K562 (cell line): ENCODE measurements around the gene PLK4. TPM values are rescaled to one million over a fixed set of nuclear protein-coding genes. Genes with fewer than 3 reads are reported as not detected.
A peak's percentile ranks its signal among the peaks of the same experiment; 100 is the strongest.

Source experiments
- ATAC-seq: fragments of 200-7000 bp; cut with Tn5 transposase; 3 replicates; pipeline ENCODE4 v1.9.1; 2020; ENCODE audit warnings: moderate library complexity
- Bru-seq: library from RNA; stranded (reverse); fragments of 400-500 nt; gene quantifications from one replicate; lab custom pipeline; 2021; lab: Mats Ljungman, UMichigan
- BruChase-seq, 2 experiments: library from RNA; stranded (reverse); fragments of 400-500 nt; gene quantifications; one replicate each; lab custom pipeline; 2021; lab: Mats Ljungman, UMichigan
- BruUV-seq: library from RNA; stranded (reverse); fragments of 400-500 nt; replicated peaks from 2 replicates; lab custom pipeline; 2021; lab: Mats Ljungman, UMichigan
- CTCF ChIA-PET: fragments of 300-600 bp; formaldehyde crosslinking; extraction: SDS; loops from one replicate; lab custom pipeline; 2021; ENCODE audit warnings: low intra/inter-chr PET ratio; lab: Yijun Ruan, JAX
- POLR2A ChIA-PET: fragments of 300-600, 350-650 bp; sonication (Branson Sonifier 250); formaldehyde crosslinking; extraction: SDS; loops from one replicate; lab custom pipeline; 2021; ENCODE audit warnings: antibody characterized with exemption, inconsistent platforms; lab: Yijun Ruan, JAX
- DNase-seq, 4 experiments: peaks; one replicate each; pipeline versions ENCODE4 v3.0.0 to v3.0.0-alpha.2; 2011 to 2018; ENCODE audit warnings: low spot score in 3 of 4, mixed read lengths in 3 of 4; ENCODE audit errors: extremely low read depth in 1 of 4
- FAIRE-seq: peaks from 2 replicates; lab custom pipeline; 2011; peaks lifted over from hg19 to GRCh38; lab: Jason Lieb, UNC
- H2AFZ ChIP-seq: 2 replicates; pipeline ENCODE4 v1.6.0; 2011; ENCODE audit warnings: low read depth, low read length, control low read depth, inconsistent platforms
- H3K27ac ChIP-seq: fragments of 200-600 bp; 3 replicates; pipeline ENCODE4 v1.8.0; 2011; ENCODE audit warnings: low read depth, mild to moderate bottlenecking, control low read depth, inconsistent platforms, low read length, moderate library complexity, mixed read lengths; ENCODE audit errors: extremely low read depth
- H3K27me3 ChIP-seq, 2 experiments: fragments of 300-600 bp in 1 of 2; 2 replicates in 1 of 2; 3 replicates in 1 of 2; pipeline versions ENCODE4 v1.6.0 to v1.8.0; 2011; ENCODE audit warnings: inconsistent platforms in 2 of 2, low read length in 2 of 2, mild to moderate bottlenecking in 1 of 2, mixed read lengths in 1 of 2, moderate library complexity in 1 of 2; ENCODE audit not compliant: control insufficient read depth in 2 of 2, insufficient read depth in 2 of 2
- H3K36me3 ChIP-seq: fragments of 300-600 bp; 3 replicates; pipeline ENCODE4 v1.8.0; 2011; ENCODE audit warnings: mild to moderate bottlenecking, low read length, inconsistent platforms; ENCODE audit not compliant: control insufficient read depth, insufficient read depth
- H3K4me1 ChIP-seq, 2 experiments: fragments of 200-600 bp in 1 of 2; replicated peaks in 1 of 2; 2 replicates in 1 of 2; 3 replicates in 1 of 2; pipeline versions ENCODE4 v1.5.1 to v1.8.0; 2011; ENCODE audit warnings: inconsistent platforms in 2 of 2, low read length in 2 of 2, mild to moderate bottlenecking in 1 of 2, mixed read lengths in 1 of 2, moderate library complexity in 1 of 2; ENCODE audit not compliant: control insufficient read depth in 2 of 2, insufficient read depth in 2 of 2
- H3K4me2 ChIP-seq: 2 replicates; pipeline ENCODE4 v1.6.1; 2011; ENCODE audit warnings: low read length, control low read depth, inconsistent platforms, mixed read lengths; ENCODE audit not compliant: insufficient read depth
- H3K4me3 ChIP-seq: fragments of 200-600 bp; sonication (generic), shearing (Covaris generic); 2 replicates; pipeline ENCODE4 v1.5.1; 2016; ENCODE audit warnings: control low read depth, inconsistent platforms
- H3K79me2 ChIP-seq: fragments of 200-600 bp; 3 replicates; pipeline ENCODE4 v1.8.0; 2011; ENCODE audit warnings: low read length, inconsistent platforms; ENCODE audit not compliant: control insufficient read depth, insufficient read depth
- H3K9ac ChIP-seq, 2 experiments: 2 replicates each; pipeline versions ENCODE4 v1.6.0 to v1.6.1; 2011; ENCODE audit warnings: low read depth in 2 of 2, low read length in 2 of 2, control low read depth in 1 of 2, inconsistent platforms in 1 of 2, mild to moderate bottlenecking in 1 of 2, mixed read lengths in 1 of 2; ENCODE audit not compliant: insufficient read depth in 1 of 2
- H3K9me1 ChIP-seq: one replicate; pipeline ENCODE4 v1.6.0; 2011; ENCODE audit warnings: inconsistent platforms, mild to moderate bottlenecking, low read length, moderate library complexity; ENCODE audit not compliant: control insufficient read depth, insufficient read depth
- H3K9me3 ChIP-seq: replicated peaks from 2 replicates; pipeline ENCODE4 v1.5.1; 2011; ENCODE audit warnings: low read depth, low read length, inconsistent platforms; ENCODE audit not compliant: control insufficient read depth, insufficient read depth
- H4K20me1 ChIP-seq: replicated peaks from 2 replicates; pipeline ENCODE4 v1.6.1; 2011; ENCODE audit warnings: low read length, inconsistent platforms, mixed read lengths; ENCODE audit not compliant: control insufficient read depth, insufficient read depth
- CUX1 ChIP-seq: fragments of 200-800 bp; sonication (Bioruptor generic); IDR thresholded peaks from 2 replicates; pipeline ENCODE4 v1.6.1; 2016; ENCODE audit warnings: missing genetic modification characterization, missing compliant biosample characterization
- HDAC6 ChIP-seq: IDR thresholded peaks from 2 replicates; pipeline ENCODE4 v1.6.1; 2012; ENCODE audit warnings: low read depth, mild to moderate bottlenecking, control low read depth, inconsistent platforms, low read length, moderate library complexity
- HDAC8 ChIP-seq: fragments of 450-650 bp; IDR thresholded peaks from 2 replicates; pipeline ENCODE4 v1.6.1; 2016; ENCODE audit warnings: mild to moderate bottlenecking, missing genetic modification characterization, moderate library complexity, missing compliant biosample characterization
- MED1 ChIP-seq: sonication (generic); formaldehyde crosslinking; IDR thresholded peaks from 2 replicates; pipeline ENCODE4 v1.8.1; 2023; ENCODE audit warnings: missing genetic modification reagents, borderline replicate concordance
- NCOR1 ChIP-seq: fragments of 450-650 bp; IDR thresholded peaks from 2 replicates; pipeline ENCODE4 v1.6.1; 2016; ENCODE audit warnings: mild to moderate bottlenecking, moderate library complexity
- USF2 ChIP-seq: sonication (generic); formaldehyde crosslinking; IDR thresholded peaks from 2 replicates; pipeline ENCODE4 v1.5.0; 2020; ENCODE audit warnings: missing genetic modification reagents
- ZNF324 ChIP-seq: fragments of 250-450 bp; sonication (Bioruptor Pico); IDR thresholded peaks from 2 replicates; pipeline ENCODE4 v1.4.0; 2020; ENCODE audit warnings: mild to moderate bottlenecking
- ZNF695 ChIP-seq: fragments of 450-650 bp; formaldehyde crosslinking; IDR thresholded peaks from 2 replicates; pipeline ENCODE4 v1.4.0; 2020; ENCODE audit warnings: mild to moderate bottlenecking, moderate library complexity
- WGBS: fragments of 100-300 bp; shearing (Covaris generic); methylation state at CpG from one replicate; pipeline ENCODE4 v1.1.6; 2016; ENCODE audit warnings: low coverage, mixed read lengths; ENCODE audit not compliant: insufficient coverage; ENCODE audit errors: missing lambda C conversion rate; 5-methylcytosine and 5-hydroxymethylcytosine counted together
- in situ Hi-C: fragments of 300-500 bp; cut with MboI; formaldehyde crosslinking; loops from 4 replicates; pipeline ENCODE4 v1.15.0; 2018; ENCODE audit warnings: inconsistent platforms, mixed read lengths
- intact Hi-C: fragments of 100-400 bp; cut with micrococcal nuclease; formaldehyde crosslinking; loops from 2 replicates; pipeline ENCODE4 v1.14.2; 2022
- long read RNA-seq, 3 experiments: library from polyadenylated mRNA in 2 of 3; library from RNA in 1 of 3; unstranded in 2 of 3; stranded (forward) in 1 of 3; transcript quantifications; one replicate each; pipeline ENCODE4 v2.0.0, GENCODE V29; 2019 to 2022
- polyA minus RNA-seq, 3 experiments: library from RNA; depleted of rRNA, polyadenylated mRNA; stranded (reverse); fragments of >200 nt; gene quantifications; 2 replicates each; pipeline ENCODE4 v1.2.3, GENCODE V29; 2011
- polyA plus RNA-seq, 8 experiments: library from polyadenylated mRNA; depleted of rRNA in 4 of 8; stranded (reverse) in 5 of 8; unstranded in 3 of 8; fragments of >200 nt; fragmentation: Nextera tagmentation in 2 of 8; fragmentation: Illumina TruSeq in 1 of 8; extraction: Ambion mirVana in 2 of 8; extraction: Trizol in 1 of 8; gene quantifications; 2 replicates each; pipeline versions ENCODE4 v1.2.1 to v1.2.3, GENCODE V29; 2011 to 2014; ENCODE audit warnings: inconsistent platforms in 1 of 8, missing spikeins in 1 of 8
- total RNA-seq, 7 experiments: library from RNA; depleted of rRNA in 6 of 7; stranded (reverse); fragments of >200 nt in 6 of 7; fragmentation: Illumina TruSeq in 2 of 7; extraction: Trizol in 2 of 7; gene quantifications; 2 replicates each; pipeline versions ENCODE4 v1.2.1 to v1.2.3, GENCODE V29; 2011 to 2021; ENCODE audit warnings: low replicate concordance in 1 of 7

Gene PLK4
- total RNA-seq (2011; cell fraction: chromatin; rRNA removed; ENCODE audit: low replicate concordance) = 40.2 and 172 TPM in 2 replicates
- total RNA-seq (2011; cell fraction: nucleolus; rRNA removed) = 22.8 and 32.2 TPM in 2 replicates
- 38.0 and 43.7 TPM in 2 replicates for total RNA-seq (2011; cell fraction: nucleoplasm; rRNA removed)
- total RNA-seq (2014; rRNA removed) (48.7 and 54.3 TPM in 2 replicates), total RNA-seq (2014; rRNA removed; fragmentation: Illumina TruSeq; extraction: Trizol) (55.0 and 60.6 TPM in 2 replicates), total RNA-seq (2015; rRNA removed; fragmentation: Illumina TruSeq; extraction: Trizol) (49.1 and 53.6 TPM in 2 replicates), total RNA-seq (2021) (41.3 and 46.8 TPM in 2 replicates), polyA plus RNA-seq (2011; rRNA removed) (75.0 and 95.3 TPM in 2 replicates), polyA plus RNA-seq (2014; fragmentation: Illumina TruSeq; extraction: Trizol) (56.8 and 61.7 TPM in 2 replicates), polyA plus RNA-seq (2014; fragmentation: Nextera tagmentation; extraction: Ambion mirVana) (10 to 100 TPM; 16.2 to 27.4 TPM), polyA plus RNA-seq (2014; rRNA removed) (72.0 and 93.8 TPM in 2 replicates), polyA minus RNA-seq (2011; rRNA and poly(A)+ RNA removed) (70.6 and 87.8 TPM in 2 replicates), Bru-seq, nascent RNA (percentile 92 among the genes with signal in this experiment), BruChase-seq, experiment 1, labeled RNA remaining after a 2-hour chase (percentile 97 among the genes with signal in this experiment), BruChase-seq, experiment 2, labeled RNA remaining after a 6-hour chase (percentile 98 among the genes with signal in this experiment)
- polyA plus RNA-seq (2011; cell fraction: cytosol; rRNA removed) = 13.9 and 28.8 TPM in 2 replicates
- 113 and 177 TPM in 2 replicates for polyA plus RNA-seq (2011; cell fraction: nucleus; rRNA removed)
- 24.9 and 27.7 TPM in 2 replicates for polyA plus RNA-seq (2012)
- 17.6 and 19.2 TPM in 2 replicates for polyA minus RNA-seq (2011; cell fraction: cytosol; rRNA and poly(A)+ RNA removed)
- 45.9 and 88.3 TPM in 2 replicates for polyA minus RNA-seq (2011; cell fraction: nucleus; rRNA and poly(A)+ RNA removed)
- long read RNA-seq, experiment 1, transcript PLK4-201 (16 exons, 3,841 nt) = major isoform, 81 of 158 reads
- long read RNA-seq, experiment 1, partial matches to known transcripts = 24 of 158 reads
- long read RNA-seq, experiment 1, other reads (novel, unspliced or antisense) = 51 of 158 reads
- long read RNA-seq, experiment 2, partial matches to known transcripts = 9 of 16 reads
- long read RNA-seq, experiment 2, other reads (novel, unspliced or antisense) = 7 of 16 reads
- long read RNA-seq, experiment 3, transcript PLK4-201 (16 exons, 3,841 nt) = major isoform, 8 of 19 reads
- long read RNA-seq, experiment 3, partial matches to known transcripts = 5 of 19 reads
- long read RNA-seq, experiment 3, other reads (novel, unspliced or antisense) = 6 of 19 reads

- ATAC-seq = peak; percentile 93
- WGBS = 1% methylated on average over 63 of the region's 70 CpGs
- DNase-seq = peak; percentile 93 to 98 (median 95)
- intact Hi-C loops = loop anchor here (1.0 to 10.0 kb wide), 4 partner anchors 49 to 184 kb away; partner anchors contain the start of genes ABHD18, HSPA4L, LARP1B and MFSD8
- Histone ChIP-seq H3K27ac (peak within 1 kb of the TSS; percentile 99), H3K9ac (peak within 1 kb of the TSS; percentile 99), H3K36me3 (peaks cover 43% of the 10 kb centered on the region), H3K4me1 (peaks cover 8 to 11% of the 10 kb centered on the region in 2 experiments; a peak in 4 of 5 replicates), H3K79me2 (peaks cover 68% of the 10 kb centered on the region), H3K9me3 (no peaks in the 10 kb centered on the region), H2AFZ (peak within 1 kb of the TSS; percentile 98), H3K4me3 (peak within 1 kb of the TSS; percentile 78), H3K4me2 (peak within 1 kb of the TSS; percentile 91), H3K9me1 (no peaks in the 10 kb centered on the region), H4K20me1 (no peaks in the 10 kb centered on the region), H3K27me3 (no peaks in the 10 kb centered on the region)
- in situ Hi-C loops = no loop called here
- ChIA-PET POLR2A (interaction anchor here (0.6 to 3.4 kb wide), 11 partner anchors 9 to 1401 kb away, joined by 3 to 12 read pairs (median 3); partner anchors contain the start of genes ABHD18 and MFSD8), CTCF (no interaction called here)
- FAIRE-seq = peak; percentile 85
- BruUV-seq = TSS peak; percentile 53
- TF ChIP-seq USF2 (no peak), HDAC6 (no peak), NCOR1 (no peak), CUX1 (CRISPR knock-in tag) (no peak), ZNF695 (CRISPR knock-in tag) (no peak), ZNF324 (CRISPR knock-in tag) (no peak), HDAC8 (tag) (no peak), MED1 (CRISPR knock-in tag) (no peak)
Observed at GRCh38 chr4:127880763-127881562, at the start of gene PLK4. Gene PLK4 (plus strand): TSS chr4:127880893. CDS start chr4:127881135, 242 bp downstream.
